GM19455 (cell line): ENCODE results near the gene CDH12.
"Not testable (repeated sequence)": the region's sequence is repeated elsewhere in the genome, so short reads cannot be mapped to it uniquely, and the experiment has no call there.

Experiments
- ATAC-seq: cut with Tn5 transposase; IDR thresholded peaks from one replicate; pipeline ENCODE4 v1.9.1; 2021; ENCODE audit not compliant: unreplicated experiment

CDH12 gene

GRCh38 chr5:22852807-22853660 is at the start of gene CDH12:
Gene CDH12 (minus strand): TSS chr5:22853344.
- no peak for ATAC-seq

- ATAC-seq, result no peak
Measured at GRCh38 chr5:22901885-22902284, 48.7 kb upstream of the CDH12 start.

- no peak for ATAC-seq
Measured at GRCh38 chr5:22900801-22901310, 47.7 kb upstream of the CDH12 start.

DNA sequence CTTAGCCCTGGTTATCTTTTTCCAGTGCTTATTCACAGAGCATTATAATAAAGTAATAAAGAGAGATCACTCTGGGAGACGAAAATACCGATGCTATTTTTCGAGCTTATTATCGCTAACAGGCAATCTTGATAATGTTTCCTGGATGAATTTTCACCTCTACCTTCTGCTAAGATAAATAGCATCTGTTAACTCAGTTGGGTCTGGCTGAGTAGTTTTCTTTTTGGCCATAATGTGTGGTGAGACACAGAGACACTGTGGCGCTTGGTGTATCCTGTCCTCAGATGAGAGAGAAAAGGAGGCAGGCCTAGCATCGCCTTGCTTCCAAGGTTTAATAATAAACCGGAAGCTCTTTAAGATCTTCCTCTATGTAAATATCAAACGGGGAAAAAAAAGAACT is 46.2 kb upstream of the CDH12 start:
- ATAC-seq, result no peak

GRCh38 chr5:22896152-22896551 is 43.0 kb upstream of the CDH12 start:
- no peak for ATAC-seq

- no peak for ATAC-seq
Measured at GRCh38 chr5:22892441-22892840, 39.3 kb upstream of the CDH12 start.

DNA sequence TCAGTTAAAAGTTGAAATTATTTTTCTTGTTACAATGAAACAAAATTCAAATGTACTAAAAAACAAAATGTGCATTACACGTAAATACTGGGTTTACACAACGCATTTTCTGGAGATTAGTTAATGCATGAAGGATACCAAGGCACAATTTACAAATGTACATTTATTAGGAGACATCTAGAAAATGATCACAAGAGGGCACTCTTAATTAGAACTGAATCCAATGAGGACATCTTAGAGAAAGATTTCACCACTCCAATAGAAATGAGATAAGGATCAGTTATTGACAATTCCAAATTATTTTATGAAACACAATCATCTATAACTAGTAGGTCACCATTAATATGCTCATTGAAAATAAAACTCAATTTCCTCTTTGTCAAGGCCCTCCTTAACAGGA is 36.6 kb upstream of the CDH12 start:
- no peak for ATAC-seq

DNA sequence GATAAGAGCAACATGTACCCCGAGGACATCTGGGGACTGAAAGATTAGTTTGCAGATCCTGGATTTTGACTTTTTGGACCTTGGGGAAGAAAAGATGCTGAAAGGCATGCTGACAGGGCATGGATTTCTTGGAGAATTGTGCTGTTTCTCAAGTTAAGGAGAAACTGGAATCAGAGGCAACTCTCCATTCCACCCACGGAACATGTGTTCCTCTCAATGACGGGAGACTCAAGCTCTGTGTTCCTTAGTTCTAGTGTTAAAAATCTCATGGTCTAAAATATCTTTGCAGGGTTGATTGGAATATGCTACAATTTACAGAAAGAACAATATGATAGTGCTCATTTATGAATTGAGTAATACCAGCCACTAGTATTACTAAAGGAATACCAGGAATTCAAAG is 34.4 kb upstream of the CDH12 start:
- no peak for ATAC-seq

DNA sequence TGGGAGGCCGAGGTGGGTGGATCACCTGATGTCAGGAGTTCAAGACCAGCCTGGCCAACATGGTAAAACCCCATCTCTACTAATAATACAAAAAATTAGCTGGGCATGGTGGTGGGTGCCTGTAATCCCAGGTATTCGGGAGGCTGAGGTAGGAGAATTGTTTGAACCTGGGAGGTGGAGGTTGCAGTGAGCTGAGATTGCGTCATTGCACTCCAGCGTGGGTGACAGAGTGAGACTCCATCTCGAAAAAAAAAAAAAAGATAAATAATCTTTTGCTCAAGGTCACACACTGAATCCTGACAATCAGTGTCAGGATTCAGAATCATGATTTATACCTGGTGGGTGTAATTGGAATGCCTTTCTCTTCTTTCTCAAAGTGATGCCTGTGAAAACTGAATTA is 5.8 kb upstream of the CDH12 start:
- ATAC-seq, result not testable (repeated sequence)

DNA sequence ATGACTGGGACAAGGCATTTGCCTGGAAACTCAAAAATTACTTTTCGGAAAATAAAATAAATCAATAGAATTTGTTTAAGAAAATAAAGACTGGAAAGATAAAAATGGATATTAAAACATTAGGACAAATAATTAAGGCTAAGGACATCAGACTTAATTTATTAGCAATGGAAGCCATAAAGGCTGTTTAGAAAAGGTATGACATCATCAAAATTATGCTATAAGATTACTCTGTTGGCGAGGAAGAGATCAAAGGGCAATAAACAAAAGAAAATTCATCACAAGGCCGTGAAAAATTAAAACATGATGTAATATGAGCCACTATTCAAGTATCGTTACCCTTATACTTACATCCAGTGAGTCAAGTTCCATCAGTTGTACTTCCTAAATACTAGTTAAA is 2.7 kb upstream of the CDH12 start:
- ATAC-seq, result no peak

DNA sequence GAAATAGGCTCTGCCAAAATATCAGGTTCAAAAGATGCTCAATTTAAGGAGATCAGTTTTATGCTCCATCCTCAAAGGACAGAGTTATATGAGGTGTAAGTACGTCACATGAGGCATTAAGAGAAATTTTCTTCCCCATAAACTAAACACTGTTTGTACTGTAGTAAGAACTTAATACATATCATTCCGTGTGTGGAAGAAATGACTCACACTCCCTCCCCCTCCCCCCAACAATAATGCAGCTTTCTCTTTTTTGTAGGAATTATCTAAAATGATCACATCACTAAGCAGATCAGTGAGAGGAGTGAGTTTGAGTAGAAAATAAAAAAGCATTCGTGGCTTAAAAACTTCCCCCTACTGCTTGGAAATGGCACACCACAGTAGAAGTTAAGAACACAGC is 2.2 kb downstream of the CDH12 start:
- no peak for ATAC-seq

GRCh38 chr5:22846693-22847092 is 6.5 kb downstream of the CDH12 start:
- no peak for ATAC-seq

GRCh38 chr5:22844636-22845035 is 8.5 kb downstream of the CDH12 start:
- ATAC-seq, result no peak

DNA sequence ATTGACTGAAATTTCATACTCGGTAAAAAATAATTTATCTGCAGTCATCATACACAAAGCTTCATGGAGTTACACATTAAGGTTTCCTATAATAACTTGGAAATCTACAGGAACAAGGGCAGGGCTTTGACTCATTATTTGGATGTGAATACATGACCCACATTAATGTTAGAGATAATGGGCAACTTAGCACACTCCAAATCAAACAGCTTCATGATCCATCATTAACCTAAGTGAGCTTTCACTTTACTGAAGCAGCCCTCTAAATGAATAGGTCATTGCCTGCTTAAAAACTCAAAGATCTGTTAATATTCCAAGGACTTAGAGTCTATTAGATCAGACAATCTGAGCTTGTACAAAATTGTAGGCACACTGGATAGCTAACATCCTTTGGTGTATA is 9.0 kb downstream of the CDH12 start:
- no peak for ATAC-seq

DNA sequence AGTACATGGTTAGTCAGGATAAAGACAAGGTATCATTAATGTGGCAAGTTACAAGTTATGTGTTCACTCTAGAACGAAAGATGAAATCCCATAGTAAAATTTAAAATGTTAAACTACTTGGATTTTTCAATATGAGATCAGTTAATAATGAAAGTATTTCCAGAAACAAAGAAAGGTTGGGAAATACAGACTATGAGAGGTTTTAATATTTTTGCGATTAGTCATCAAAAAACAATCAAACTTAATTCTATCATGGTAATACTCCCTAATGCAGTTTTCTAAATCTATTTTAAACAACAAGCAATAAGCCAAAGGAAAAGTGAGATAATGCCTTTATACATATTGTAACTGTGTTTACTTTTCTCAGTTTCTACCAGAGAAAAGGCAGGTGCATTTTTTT is 10.6 kb downstream of the CDH12 start:
- no peak for ATAC-seq

- ATAC-seq, result no peak
Measured at GRCh38 chr5:22837803-22838202, 15.3 kb downstream of the CDH12 start.

GRCh38 chr5:22835686-22836085 is 17.5 kb downstream of the CDH12 start:
- no peak for ATAC-seq

DNA sequence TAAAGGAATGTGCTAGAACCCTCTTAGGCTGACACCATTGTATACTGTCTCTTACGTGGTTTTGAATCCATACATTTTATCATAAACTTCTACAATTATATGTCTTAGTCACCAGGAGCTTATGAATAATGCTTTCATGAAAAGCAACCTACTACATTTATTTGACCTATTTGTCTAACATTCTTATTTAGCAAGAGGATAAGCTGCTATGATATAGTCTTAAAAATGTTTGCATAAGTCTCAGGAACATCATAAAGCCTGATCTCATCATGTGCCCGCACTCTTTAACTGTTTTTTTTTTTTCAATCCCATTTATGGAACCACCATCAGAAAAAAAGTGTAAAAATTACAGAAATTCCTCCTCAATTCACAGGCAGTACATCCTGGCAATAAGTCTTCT is 59.7 kb downstream of the CDH12 start:
- ATAC-seq, result no peak

DNA sequence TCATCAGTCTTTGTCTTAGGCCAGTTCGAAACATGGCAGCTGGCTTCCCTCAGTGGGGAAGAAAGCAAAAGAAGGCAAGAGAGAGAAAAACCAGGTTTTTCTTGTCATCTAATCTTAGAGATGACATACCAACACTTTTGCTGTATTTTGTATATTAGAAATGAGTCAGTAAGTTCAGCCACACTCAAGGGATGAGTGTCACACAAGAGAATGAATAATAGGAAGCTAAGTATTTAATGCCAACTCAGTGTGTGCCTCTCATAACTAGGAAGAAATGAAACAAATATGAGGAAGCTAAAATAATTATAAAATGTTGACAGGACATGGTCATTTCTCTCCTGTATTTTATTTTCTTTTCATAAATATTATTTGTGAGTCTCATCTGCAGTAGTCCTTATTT is 65.3 kb downstream of the CDH12 start:
- no peak for ATAC-seq

GRCh38 chr5:22787398-22787797 is 65.7 kb downstream of the CDH12 start:
- ATAC-seq, result no peak

GRCh38 chr5:22780756-22781155 is 72.4 kb downstream of the CDH12 start:
- ATAC-seq, result no peak

DNA sequence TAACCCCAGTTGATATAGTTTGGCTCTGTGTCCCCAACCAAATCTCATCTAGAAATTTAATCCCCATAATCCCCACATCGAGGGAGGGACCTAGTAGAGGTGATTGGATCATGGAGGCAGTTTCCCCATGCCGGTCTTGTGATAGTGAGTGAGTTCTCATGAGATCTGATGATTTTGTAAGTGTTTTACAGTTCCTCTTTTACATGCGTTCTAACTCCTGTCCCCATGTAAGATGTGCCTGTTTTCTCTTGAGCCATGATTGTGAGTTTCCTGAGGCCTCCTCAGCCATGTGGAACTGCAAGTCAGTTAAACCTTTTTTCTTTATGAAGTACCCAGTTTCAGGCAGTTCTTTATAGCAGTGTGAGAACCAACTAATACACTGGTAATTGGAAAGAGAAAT is 73.6 kb downstream of the CDH12 start:
- ATAC-seq, result no peak

DNA sequence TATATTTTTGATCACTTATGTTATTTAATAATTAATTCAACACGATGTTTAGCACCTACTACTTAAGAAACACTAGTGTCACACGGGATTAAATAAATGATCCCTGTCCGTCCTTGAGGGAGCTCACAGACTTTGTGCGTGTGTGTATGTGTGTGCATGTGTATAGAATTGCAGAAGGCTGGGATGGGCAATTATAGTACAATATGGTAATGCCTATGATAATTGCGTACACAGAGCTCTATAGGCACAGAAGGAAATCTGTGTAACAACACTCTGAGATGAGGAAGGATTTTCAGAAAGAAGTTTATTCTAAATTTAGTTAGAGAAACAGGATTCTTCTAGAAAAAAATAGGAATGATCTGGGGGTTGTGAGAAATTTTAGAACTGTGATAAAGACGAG is 76.9 kb downstream of the CDH12 start:
- no peak for ATAC-seq
